K562 (cell line): ENCODE results near the gene AGAP3.

ENCODE experiments used
- FUS ChIP-seq: fragments of 200-400 bp; formaldehyde crosslinking; optimal IDR thresholded peaks from 2 replicates; pipeline ENCODE3; 2017; ENCODE audit warnings: low read depth, low read length
- MAFF ChIP-seq: IDR thresholded peaks from 2 replicates; pipeline ENCODE4 v1.6.1; 2012; ENCODE audit warnings: low read length, improper control_type of control experiment
- SP1 ChIP-seq: sonication (generic); formaldehyde crosslinking; IDR thresholded peaks from 2 replicates; pipeline ENCODE4 v1.8.1; 2022; ENCODE audit warnings: mild to moderate bottlenecking, missing genetic modification reagents
- TEAD2 ChIP-seq: fragments of 450-650 bp; IDR thresholded peaks from 2 replicates; pipeline ENCODE4 v1.6.1; 2016; ENCODE audit warnings: missing genetic modification characterization, control low read depth, missing compliant biosample characterization
- USF2 ChIP-seq: sonication (generic); formaldehyde crosslinking; IDR thresholded peaks from 2 replicates; pipeline ENCODE4 v1.5.0; 2020; ENCODE audit warnings: missing genetic modification reagents
- YY1 ChIP-seq, 3 experiments: IDR thresholded peaks; 2 replicates each; pipeline ENCODE4 v1.6.1; 2011; ENCODE audit warnings: low read length in 2 of 3, mild to moderate bottlenecking in 2 of 3, moderate library complexity in 2 of 3, borderline replicate concordance in 1 of 3, control low read depth in 1 of 3, low read depth in 1 of 3; ENCODE audit not compliant: insufficient read depth in 3 of 3, insufficient replicate concordance in 2 of 3, control insufficient read depth in 1 of 3, insufficient read length in 1 of 3; ENCODE audit errors: extremely low read depth in 1 of 3

- TF ChIP-seq YY1 (IDR thresholded peaks at IDR 0.05; ENCODE audit: borderline replicate concordance in 1 of 3, control insufficient read depth in 1 of 3, extremely low read depth in 1 of 3, insufficient read depth in 3 of 3, insufficient read length in 1 of 3, insufficient replicate concordance in 2 of 3, low read depth in 1 of 3, low read length in 2 of 3) (no peak), TEAD2 (tag) (no peak), MAFF (no peak), SP1 (no peak), FUS (no peak), USF2 (CRISPR knock-in tag) (no peak)
Measured at GRCh38 chr7:151063212-151063561, 23.1 kb upstream of the AGAP3 start.
